ENCODE results near the gene BLOC1S4.
"Not testable (repeated sequence)": the region's sequence is repeated elsewhere in the genome, so short reads cannot be mapped to it uniquely, and the experiment has no call there.

Gene BLOC1S4, protein sequence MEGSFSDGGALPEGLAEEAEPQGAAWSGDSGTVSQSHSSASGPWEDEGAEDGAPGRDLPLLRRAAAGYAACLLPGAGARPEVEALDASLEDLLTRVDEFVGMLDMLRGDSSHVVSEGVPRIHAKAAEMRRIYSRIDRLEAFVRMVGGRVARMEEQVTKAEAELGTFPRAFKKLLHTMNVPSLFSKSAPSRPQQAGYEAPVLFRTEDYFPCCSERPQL

DNA sequence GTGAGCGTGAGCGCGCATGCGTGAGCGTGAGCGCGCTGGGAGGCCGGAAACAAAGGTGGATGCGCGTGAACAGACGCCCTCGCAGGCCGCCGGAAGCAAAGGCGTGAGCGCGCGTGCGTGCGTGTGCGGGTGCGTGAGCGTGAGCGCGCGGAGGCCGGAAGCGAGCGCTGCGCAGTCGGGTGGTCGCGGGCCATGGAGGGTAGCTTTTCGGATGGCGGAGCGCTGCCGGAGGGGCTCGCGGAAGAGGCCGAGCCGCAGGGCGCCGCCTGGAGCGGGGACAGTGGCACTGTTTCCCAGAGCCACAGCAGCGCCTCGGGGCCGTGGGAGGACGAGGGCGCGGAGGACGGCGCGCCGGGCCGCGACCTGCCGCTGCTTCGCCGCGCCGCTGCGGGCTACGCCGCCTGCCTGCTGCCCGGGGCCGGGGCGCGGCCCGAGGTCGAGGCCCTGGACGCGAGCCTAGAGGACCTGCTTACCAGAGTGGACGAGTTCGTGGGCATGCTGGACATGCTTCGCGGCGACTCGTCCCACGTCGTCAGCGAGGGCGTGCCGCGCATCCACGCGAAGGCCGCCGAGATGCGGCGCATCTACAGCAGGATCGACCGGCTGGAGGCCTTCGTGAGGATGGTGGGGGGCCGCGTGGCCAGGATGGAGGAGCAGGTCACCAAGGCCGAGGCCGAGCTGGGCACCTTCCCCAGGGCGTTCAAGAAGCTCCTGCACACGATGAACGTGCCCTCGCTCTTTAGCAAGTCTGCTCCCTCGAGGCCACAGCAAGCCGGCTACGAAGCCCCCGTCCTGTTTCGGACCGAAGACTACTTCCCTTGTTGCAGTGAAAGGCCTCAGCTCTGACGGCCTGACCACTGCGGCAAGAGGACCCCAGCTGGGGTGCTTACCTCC is at the start of gene BLOC1S4:
BLOC1S4 (plus strand) TSS at position 157 of the 894 bp plus-strand sequence; CDS start at position 193, 36 bp downstream.
- DNase-seq (ENCODE audit: low read depth, low spot score), result peak; percentile 69

DNA sequence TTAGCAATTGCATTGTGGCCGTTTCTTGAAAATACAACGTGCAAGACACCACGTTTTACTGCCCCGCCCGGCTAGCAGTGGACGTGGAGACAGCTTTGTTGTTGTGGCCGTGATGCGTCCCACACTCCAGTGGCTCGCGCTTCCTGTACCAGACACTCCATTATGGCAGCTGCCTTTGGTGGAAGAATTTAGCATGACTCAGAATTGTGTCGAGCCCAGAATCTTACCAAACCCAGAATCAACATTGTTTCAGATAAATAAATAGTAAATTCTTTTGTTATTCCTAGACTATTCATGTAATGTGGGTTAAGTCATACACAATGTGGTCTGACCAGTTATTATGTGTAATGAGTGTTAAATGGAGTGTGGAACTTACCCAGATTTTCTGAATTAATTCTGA is 47.6 kb upstream of the BLOC1S4 start:
- no peak for DNase-seq (ENCODE audit: low read depth, low spot score)

DNA sequence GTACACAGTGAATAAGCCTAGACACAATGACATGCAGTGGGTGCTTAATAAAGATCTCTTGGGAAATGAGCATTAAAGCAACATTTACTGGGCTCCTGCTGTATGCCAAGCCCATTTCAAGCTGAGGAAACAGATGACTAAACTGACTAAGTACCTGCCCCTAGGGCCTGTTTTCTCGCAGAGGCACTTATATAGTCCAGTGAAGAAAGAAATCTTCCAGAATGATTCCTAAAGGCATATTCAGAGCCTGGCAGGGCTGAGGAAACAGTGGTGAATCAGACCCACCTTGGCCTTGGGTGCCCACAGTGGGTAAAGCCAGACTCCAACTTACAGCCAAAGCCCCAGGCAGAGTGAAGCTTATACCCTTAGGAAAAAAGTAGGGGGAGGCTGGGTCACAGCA is 44.3 kb upstream of the BLOC1S4 start:
- DNase-seq (ENCODE audit: low read depth, low spot score), result no peak

DNA sequence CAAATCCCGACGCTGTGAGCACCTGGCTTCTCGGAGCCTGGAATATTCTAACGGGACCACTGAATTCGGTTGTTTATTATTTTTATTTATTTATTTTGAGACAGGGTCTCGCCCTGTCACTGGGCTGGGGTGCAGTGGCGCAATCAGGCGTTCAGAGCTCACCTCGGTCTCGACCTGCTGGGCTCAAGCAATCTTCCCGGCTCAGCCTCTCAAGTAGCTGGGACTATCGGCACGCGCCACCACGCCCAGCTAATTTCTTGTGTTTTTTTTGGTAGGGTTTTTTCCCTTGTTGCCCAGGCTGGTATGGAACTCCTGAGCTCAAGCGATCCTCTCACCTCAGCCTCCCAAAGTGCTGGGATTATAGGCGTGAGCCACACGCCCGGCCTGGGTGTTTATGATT is 43.8 kb upstream of the BLOC1S4 start:
- no peak for DNase-seq (ENCODE audit: low read depth, low spot score)

DNA sequence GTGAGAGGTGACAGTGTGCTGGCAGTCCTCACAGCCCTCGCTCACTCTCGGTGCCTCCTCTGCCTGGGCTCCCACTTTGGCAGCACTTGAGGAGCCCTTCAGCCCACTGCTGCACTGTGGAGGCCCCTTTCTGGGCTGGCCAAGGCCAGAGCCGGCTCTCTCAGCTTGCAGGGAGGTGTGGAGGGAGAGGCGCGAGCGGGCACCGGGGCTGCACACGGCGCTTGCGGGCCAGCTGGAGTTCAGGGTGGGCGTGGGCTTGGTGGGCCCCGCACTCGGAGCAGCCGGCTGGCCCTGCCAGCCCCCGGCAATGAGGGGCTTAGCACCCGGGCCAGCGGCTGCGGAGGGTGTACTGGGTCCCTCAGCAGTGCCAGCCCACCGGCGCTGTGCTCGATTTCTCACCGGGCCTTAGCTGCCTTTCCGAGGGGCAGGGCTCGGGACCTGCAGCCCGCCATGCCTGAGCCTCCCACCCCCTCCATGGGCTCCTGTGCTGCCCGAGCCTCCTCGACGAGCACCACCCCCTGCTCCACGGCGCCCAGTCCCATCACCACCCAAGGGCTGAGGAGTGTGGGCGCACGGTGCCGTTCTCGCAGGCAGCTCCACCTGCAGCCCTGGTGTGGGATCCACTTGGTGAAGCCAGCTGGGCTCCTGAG is 43.3 kb upstream of the BLOC1S4 start:
- not testable (repeated sequence) for DNase-seq (ENCODE audit: low read depth, low spot score)

DNA sequence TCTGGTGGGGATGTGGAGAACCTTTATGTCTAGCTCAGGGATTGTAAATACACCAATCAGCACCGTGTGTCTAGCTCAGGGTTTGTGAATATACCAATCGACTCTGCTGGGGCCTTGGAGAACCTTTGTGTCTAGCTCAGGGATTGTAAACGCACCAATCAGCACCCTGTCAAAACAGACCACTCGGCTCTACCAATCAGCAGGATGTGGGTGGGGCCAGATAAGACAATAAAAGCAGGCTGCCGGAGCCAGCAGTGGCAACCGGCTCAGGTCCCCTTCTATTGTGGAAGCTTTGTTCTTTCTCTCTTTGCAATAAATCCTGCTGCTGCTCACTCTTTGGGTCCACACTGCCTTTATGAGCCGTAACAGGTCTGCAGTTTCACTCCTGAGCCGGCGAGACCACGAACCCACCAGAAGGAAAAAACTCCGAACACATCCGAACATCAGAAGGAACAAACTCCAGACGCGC is 42.7 kb upstream of the BLOC1S4 start:
- DNase-seq (ENCODE audit: low read depth, low spot score), result not testable (repeated sequence)

DNA sequence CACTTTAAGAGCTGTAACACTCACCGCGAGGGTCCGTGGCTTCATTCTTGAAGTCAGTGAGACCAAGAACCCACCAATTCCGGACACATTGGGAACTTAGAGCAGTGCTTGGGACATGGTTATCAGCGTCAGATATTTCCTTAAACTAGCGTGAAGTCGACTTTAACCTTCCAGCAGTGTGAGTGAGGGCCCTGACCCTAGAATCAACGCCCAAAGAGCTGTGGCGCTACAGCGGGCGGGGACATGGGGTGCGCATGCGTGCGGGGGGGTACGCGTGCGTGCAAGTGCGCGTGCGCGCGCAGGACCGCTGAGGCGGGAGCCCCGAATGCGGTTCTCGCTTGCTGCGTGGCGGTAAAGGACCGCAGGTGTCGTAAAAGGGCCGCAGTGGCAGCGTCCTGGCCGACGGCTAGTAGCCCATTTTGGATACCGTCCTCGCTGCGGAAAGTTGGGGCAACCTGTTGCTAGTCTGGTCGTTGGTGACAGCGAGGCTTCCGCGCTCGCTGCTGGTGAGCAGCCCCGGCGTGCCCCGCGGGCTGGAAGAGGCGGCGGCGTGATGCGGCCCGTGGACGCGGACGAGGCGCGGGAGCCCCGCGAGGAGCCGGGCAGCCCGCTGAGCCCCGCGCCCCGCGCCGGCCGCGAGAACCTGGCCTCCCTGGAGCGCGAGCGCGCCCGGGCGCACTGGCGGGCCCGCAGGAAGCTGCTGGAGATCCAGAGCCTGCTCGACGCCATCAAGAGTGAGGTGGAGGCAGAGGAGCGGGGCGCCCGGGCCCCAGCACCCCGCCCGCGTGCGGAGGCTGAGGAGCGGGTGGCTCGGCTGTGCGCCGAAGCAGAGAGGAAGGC is 42.1 kb upstream of the BLOC1S4 start:
- DNase-seq (ENCODE audit: low read depth, low spot score), result peak; percentile 75

DNA sequence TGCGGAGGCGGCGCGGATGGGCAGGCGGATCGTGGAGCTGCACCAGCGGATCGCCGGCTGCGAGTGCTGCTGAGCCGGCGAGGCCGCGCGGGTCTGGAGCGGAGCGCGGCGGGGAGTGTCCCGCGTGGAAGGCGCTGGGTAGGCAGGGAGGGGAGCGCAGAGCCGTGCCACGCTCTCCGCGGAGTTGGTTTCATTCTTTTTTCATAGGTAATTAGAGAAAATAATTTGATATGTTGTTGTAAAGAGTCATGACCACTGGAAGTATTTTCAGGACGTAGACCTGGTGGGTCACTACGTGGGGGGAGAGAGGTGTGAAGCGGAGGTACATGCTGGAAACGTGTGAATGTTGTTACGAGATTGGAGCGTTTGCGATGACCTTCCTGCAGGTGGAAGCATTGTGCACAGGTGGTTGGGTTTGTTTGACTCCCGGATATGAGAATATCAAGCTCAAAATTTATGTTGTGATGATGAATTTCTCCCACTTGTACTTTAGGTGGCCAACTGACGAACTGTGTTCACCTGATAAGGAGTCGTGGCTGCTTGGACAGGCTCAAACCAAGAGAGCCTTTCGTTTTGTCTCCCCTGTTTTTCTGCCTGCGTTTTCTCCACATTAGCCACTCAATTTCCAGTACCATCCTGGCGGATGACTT is 41.3 kb upstream of the BLOC1S4 start:
- DNase-seq (ENCODE audit: low read depth, low spot score), result no peak

DNA sequence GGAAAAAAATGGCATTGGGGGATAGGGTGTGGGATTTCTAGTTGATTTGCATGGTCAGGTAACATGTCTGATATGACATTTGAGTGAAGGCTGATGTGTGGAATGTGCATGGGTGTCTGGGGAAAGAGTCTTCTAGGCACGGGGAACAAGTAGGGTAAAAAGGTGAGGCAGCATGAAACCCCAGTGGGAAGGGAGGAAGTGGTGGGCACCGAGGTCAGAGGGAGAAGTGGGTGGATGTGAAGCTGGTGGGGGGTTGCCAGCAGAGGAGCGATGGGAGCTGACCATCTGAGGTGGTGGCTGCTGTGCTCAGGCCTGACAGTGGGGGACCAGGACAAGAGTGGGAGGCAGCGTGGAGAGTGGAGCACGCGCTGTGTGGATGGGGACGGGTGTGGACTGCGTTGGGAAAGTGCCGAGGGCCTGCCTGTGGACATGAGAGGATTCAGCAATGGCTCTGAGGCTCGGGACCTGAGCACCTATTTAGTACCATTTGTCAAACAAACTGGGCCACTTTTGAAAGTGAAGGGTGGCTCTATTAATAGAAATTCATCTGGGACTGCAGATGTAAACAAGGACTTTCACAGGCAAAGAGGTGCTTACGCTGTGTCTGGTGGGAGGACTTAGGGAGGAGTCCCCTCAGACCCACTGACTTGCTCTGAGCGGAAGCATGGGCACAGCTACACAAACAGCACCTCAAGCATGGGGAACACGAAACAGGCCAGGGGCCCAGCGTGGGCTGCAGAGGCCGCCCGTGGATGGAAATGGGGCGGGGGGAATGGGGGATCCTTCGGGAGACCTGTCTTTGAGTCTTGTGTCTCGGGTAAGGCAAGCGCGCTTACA is 39.0 kb upstream of the BLOC1S4 start:
- no peak for DNase-seq (ENCODE audit: low read depth, low spot score)

DNA sequence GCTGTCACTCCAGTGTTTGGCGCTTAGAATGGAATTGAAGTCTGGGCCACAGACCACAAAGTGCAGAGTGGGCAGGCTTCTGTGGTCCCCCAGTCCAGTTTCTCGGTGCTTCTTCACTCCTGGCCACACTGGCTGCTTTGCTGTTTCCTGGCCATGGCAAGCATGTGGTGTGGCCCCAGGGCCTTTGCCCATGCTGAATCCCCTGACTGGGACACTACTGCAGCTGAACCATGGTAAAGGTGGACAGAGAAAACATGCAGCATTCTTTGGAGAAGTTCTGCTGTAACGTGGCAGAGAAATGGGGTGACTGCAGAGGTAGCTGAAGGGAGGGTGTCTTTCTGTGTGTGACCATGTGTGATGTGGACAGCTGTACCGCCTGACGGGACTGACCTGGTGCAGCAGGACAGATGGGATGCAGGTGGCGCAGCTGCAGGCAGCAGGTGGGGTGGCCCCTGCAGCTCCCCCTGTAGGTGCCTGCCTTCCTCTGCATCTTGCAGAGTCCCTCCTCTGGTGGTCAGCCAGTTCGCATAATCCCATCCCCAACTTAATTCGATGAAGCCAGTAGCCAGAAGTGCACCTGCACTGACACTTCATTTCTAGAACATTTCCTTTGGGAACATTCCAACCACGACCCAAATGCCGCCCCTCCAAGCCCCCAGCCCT is 35.5 kb upstream of the BLOC1S4 start:
- DNase-seq (ENCODE audit: low read depth, low spot score), result no peak

DNA sequence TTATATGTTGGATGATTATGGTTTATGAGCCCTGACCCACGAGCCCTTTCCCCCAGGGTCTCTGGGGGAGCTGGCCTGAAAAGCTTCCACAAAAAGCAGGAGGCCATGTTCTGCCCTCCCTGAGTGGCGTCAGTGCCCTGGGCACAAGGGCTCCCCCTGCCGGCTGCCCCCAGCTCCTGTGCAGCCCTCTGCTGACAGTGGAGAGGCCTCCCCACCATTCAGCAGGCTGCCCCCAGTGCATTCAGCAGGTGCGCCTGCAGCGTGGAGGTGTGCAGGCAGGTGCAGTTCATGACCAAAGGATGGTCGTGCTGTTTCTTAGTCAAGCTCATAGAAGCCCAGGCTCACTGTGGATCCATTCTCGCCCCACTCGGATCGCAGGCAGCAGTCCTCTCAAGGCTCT is 34.8 kb upstream of the BLOC1S4 start:
- no peak for DNase-seq (ENCODE audit: low read depth, low spot score)

DNA sequence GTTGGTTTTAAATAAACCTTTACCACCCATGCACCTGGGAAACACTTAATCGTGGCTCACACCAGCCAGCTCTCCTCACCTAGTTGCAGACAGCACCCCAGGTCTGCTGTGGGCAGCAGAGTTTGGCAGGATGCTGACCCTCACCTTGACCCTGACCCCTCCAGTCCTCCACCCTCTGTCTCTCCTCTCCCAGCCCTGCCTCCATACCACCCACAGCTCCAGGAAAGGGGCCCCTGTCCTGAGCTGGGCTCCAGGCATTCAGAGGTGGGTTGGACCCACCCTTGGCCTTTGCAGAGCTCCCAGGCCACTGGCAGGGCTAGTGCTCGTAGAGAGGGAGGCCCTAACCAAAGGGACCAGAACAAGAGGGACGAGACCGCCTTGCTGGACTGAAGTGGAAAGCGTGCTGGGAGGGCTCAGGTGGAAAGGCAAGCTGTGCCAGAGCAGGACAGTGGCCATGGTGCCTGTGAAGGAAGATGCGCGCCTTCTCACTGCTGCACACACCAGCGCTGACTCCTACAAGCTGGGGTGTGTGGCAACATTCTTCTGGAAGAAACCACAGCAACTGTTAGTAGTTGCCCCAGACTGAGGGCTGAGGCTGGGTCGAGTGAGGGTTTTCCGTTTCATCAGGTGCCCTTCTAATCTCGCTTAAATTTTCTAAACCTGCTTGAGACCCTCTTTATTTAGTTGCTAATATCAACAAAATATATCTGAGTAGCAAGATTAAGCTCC is 32.9 kb upstream of the BLOC1S4 start:
- DNase-seq (ENCODE audit: low read depth, low spot score), result no peak

DNA sequence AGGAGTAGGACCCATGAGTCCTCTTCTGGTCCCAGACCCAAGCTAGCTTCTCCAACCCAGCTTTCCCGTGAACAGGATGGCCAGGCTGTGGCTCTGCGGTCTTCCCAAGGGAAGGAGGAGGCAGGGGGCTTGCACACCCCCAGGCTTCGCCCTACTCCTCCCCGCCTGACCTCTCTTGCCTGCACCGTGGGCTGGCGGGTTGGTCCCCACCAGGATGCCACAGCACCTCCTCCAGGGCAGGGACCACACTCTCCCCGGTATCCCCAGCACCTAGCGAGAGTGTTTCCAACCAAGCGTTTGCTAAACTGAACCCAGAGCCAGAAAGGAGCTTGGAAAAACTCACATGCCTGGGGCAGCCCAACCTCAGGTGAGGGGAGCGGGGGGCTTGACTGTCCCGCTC is 31.3 kb upstream of the BLOC1S4 start:
- no peak for DNase-seq (ENCODE audit: low read depth, low spot score)

DNA sequence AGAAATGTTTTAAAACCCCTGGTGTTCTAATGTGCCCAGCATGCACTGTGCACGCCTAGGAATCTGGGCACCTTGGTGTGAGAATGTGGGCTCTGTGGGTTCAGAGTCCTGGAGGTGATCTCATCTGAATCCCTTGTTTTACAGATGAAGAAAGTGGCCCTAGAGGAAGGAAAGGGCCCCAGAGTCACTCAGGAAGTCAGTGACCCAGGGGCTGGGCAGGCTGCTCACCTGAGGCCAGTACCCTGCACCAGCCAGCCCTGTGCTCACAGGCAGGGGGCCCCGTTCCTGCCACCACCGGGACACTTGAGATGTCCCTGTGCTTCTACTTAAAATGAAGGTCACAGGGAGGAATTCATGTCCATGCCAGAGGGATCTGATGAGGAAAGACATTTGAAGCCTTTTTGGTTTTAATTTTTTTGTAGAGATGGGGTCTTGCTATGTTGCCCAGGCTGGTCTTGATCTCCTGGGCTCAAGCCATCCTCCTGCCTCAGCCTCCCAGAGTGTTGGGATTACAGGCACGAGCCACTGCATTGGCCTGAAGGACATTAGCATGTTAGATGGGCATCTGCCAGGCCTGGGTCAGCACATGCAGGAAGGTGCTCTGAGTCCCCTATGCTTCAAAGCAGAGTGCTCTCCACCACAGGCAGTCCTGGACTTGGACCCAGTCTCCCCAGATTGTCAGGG is 29.7 kb upstream of the BLOC1S4 start:
- no peak for DNase-seq (ENCODE audit: low read depth, low spot score)

DNA sequence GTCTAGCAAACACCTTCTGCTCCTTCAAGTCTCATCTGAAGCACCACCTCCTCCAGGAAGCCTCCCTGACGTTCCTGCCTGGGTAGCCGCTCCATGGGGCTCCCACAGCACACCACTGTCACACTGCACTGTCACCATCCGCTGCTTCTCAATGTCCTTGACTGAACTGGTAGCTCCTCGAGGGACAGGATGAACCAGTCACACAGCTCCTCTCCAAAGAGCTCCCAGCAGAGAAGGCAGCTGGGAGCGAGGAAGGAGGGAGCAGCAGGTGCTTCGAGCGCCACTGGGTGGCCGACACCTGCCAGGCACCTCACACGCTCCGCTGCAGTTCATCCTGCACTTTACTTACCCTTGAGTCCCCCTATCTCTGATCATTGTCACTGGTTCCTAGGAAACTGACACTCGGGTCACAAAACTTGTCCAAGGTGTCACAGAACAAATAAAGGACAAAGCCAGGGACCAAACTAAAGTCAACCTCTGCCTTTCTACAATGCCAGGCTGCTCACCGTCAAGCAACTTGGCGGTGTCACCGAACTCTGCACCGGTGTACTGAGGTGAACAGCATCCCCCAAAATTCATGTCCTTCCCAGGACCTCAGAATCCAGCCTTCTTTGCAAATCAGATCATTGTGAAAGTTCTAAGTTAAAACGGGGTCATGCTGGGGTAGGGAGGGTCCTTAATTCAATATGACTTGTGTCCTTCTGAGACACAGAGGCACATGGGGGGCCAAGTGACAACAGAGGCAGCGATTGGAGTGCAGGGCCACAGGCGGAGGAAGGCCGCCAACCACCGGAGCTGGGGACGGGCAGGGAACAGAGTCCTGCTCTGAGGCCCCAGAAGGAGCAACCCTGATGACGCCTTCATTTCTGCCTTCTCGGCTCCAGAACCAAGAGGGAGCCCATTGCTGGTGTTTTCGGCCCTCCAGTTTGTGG is 27.8 kb upstream of the BLOC1S4 start:
- DNase-seq (ENCODE audit: low read depth, low spot score), result no peak

DNA sequence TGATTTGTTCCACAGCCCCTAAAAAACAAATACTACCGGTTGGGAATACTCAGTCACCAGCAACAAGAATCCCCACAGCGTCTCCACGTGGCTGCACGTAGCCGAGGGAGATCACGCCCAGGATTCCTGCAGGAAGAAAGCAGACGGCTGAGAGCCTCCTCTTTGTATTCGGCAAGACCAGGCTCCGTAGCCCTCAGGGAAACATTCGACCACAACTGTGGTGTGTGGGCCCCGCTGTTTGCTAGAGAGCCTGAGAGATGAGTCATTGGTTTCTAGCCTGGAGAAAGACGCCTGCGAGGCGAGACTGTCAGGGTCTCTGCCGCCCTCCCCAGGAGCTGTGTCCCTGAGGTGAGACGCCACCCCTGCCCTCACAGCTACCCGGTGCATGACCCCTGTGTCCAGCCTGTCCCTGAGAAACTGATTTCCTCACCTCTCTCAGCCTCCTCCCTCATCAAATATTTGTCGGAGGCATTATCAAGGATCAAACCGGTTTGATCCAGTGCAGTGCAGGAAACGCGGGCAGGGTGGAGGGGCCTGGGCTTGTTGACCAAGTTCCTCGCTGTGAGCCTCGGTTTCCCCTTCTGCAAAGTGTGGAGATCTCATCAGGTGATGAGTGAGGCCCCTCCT is 27.0 kb upstream of the BLOC1S4 start:
- DNase-seq (ENCODE audit: low read depth, low spot score), result peak; percentile 88

DNA sequence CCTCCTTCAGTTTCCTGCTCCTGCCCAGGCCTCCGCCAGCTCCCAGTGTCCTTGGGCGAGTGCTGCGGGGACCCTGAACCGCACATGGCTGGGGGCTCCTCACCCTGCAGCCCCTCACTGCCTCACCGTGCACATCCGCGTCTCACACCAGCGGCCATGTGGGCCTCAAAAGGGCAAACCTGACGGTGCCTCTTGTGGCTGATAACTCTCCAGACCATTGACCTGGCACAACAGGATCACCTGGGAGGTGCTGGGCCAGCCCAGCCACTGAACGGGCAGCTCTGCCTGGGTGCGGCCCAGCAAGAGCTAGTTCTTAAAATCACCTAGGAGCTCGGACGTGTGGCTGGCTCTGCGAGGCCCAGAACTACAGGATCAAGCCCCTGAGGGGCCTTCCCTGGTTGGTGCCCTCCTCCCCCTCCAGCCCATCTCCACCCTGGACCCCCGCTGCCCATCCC is 26.4 kb upstream of the BLOC1S4 start:
- no peak for DNase-seq (ENCODE audit: low read depth, low spot score)

Measured in smooth muscle cell of the brain vasculature (primary cell).